HG03095 (cell line): Measurements from ENCODE around the gene UQCRC1.

Experiments
- ATAC-seq: cut with Tn5 transposase; IDR thresholded peaks from one replicate; pipeline ENCODE4 v1.9.1; 2021; ENCODE audit warnings: moderate library complexity; ENCODE audit not compliant: unreplicated experiment

The UQCRC1 gene

DNA sequence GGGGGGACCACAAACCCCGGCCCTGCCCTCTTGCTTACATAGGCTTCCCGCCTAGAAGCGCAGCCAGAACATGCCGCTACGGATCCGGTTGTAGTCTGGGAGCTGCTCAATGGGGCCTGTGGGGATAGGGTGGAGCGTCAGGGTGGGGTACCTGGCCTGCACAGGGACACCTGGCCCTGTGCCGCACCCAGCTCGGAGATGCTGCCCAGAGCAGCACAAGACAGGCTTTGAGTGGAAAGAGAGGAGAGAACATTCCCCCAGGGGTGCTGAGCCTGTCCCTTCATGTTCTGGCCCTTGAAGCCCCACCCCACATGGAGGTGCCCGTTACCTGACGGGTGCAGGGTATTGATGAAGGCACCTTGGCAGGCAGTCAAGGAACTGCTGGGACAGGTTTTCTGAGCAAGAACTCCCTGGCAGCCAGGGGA lies 10.4 kb downstream of the UQCRC1 start:
- ATAC-seq, result no peak

DNA sequence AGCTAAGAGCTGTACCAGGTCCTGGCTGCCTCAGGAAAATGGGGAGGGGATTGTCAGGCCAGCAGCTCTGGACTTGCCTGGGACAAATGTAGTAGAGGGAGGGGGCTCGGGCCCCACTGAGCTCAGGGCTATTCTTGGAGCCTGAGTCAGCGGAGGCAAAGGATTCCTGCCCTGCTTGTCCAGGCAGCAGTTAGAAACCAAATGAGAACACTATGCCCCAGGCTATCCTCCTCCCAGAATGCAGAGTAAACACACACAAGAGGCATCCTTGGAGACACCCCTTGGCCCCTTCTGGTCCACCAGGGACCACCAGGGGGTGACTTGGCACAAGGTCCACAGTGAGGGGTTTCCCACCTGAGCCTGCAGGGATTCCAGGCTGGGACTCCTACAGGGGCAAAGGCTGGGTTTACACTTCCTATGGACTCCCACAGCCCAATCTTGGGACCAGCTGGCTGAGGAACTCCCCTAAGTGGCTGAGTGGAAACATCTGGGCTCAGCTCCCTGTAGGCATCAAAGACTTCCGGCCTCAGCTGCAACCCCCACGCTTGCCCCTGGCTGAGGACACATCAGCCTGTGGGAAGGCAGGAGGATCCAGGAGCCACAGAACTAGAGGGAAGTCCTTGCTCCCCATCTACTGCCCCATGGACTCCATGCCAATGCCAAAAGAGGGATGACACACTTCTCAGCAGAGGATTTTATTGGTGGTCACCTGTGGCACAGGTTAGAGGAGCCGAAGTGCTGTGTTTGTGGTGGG lies 10.9 kb downstream of the UQCRC1 start:
- ATAC-seq, result no peak

DNA sequence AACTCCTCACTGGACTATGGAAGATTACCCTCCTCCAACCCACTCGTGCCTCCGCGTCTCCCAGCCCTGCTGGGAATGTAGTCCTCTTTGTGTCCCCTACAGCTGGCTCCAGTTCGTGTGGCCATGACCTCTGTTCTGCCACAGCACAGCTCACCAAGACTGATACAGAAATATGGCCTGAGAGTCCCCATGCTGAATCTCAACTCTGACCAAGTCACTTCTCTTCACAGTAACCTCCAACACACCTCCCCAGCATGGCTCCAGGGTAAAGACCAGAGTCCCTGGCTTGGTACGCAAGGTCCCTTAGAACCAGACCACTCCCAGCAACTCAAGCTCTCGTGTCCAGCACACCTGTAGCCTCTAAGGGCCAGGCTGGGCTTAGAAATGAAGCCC lies 12.0 kb downstream of the UQCRC1 start:
- no peak for ATAC-seq

DNA sequence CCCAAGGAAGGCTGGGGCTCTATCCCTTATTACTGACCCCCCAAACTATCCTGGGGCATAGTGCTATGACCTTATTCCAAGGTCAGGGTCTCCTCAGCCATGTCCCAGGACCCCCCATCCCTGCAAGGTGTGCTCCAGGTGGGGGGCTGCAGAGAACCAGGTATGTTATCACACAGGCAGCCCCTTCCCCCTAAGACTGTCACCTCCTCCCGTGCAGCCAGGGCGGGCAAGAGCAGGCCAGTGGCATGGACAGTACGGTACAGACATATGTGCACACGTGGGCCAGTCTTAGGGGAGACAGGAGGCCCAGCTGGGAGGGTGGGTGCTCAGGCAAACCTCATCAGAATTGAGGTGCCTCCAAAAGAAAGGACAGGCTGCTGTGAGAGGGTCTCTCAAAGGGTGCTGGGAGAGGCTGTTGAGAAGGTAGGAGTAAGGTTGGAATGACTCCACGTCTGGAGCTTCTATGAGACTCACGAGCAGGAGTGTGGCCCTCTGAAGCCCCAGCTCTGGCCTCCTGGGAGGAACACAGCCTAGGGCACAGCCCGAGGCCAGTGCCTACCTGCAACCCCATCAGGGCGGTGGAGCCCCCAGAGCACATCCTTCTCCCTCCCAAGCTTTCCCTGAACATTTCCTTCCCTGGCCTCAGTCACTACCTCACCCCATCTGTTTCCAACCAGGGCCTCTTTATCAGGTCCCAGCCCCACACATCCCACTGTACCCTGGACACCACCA lies 12.6 kb downstream of the UQCRC1 start:
- ATAC-seq, result no peak

DNA sequence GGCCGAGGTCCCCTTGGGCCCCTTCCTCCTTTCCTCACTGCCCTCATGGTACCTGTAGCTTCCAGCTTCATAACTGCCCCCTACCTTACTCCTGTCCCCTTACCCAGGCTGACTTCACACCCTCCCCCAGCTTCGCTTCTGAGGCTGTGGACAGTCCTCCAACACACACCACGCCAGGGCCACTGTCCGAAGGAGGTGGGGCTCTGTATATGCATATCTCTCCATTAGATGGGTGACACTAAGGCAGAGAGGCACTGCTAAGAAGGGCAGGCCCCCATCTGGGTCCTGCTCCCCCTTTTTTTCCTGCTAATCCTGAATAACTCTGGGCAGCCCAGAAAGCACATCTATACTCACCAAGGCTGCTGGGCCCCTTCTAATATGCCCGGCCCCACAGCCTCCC lies 13.3 kb downstream of the UQCRC1 start:
- no peak for ATAC-seq

DNA sequence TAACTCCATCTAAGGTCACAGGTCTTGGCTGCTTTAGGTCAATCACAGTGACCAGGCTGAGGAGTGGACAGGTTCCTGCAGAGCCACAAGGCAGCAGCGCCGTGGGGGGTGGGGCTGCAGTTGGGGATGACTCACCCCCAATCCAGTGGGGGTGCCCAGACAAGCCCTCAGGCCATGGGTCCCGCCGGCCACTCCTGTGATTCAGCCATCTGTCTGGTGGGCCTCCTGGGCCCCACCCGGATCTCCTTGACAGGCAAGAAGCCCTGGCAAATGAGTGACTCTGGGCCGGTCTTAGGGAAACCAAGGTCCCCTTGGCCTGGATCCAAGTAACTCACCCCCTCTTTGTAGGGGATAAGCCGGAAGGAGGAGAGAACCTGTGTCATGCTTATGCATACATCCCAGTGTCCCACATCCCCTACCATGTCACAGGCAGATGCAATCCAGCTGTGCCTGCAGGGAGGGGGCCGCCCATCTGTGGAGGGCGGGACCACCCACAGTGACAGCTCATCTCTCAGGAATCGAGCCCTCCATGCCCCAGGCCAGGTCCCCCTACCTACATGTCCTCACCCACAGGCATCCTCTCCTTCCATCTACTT lies 13.8 kb downstream of the UQCRC1 start:
- no peak for ATAC-seq

DNA sequence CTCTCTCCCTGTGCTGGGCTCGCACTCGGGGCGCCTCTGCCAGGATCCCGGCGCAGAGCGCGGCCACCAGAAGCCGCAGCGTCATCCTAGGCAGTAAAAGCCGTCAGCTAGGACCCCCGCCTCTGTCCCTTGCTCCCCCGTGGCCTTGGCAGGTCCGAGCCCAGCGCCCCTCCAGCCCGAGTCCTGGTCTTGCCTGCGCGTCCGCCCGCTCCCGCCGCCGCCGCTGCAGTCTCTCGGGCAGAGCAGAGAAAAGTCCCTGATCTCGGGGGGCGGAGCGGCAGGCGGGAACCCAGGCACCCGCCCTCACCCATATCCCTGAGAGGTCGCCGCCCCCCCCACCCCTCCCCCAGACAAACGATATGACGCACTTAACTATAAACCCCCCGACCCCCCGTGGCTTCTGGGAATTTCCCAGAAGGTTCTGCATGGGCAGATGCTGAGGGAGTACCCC lies 14.3 kb downstream of the UQCRC1 start, which contains the start of gene COL7A1:
Gene COL7A1 (minus strand): TSS at position 255 of the 451 bp plus-strand sequence. CDS start 170 bp downstream, at position 85.
- no peak for ATAC-seq

DNA sequence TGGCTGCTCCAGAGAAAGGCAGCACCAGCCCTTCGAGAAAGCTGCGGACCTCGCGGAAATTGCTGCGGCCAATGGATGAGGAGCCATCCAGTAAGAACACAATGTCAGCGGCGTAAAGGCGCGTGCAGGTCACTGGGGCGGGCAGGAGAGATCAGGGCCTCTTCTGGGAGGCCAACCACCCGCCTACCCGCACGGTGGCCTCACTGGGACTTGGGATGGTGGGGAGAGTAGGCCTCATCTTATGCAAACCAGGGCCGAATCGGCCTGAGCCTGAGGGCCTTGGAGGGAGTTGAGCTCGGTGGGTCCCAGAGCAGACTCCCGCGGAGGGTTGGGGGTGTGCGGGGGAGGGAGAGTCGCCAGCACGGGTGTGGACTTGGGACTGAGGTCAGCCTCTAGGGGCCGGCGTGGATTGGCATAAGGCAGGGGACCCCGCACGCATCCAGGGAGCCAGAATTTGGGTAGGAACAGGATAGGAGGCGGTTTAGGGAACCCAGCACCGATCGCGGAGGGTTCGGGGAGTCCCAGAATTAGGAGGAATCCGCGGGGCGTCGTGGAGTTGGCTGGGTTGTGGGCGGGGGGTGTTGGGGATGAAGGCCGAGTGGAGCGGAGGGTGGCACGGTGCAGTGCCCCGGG lies 14.9 kb downstream of the UQCRC1 start:
- no peak for ATAC-seq

DNA sequence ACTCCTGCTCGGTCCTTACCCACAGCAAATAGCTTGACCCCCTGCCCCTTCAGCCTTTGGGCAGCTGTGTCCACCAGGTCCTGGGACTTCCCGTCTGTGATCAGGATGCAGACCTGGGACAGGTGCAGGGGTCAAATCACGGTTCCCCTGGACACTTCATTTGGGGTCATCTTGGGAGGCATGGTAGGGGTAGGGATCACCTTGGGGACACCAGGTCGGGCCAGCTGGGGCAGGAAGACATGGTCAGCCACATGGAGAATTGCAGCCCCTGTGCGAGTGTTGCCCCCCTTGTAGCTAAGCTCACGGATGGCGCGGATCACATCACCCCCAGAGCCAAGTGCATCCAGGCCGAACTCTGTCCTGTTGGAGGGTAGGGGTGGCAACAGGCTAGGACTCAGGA lies 16.1 kb downstream of the UQCRC1 start:
- no peak for ATAC-seq

DNA sequence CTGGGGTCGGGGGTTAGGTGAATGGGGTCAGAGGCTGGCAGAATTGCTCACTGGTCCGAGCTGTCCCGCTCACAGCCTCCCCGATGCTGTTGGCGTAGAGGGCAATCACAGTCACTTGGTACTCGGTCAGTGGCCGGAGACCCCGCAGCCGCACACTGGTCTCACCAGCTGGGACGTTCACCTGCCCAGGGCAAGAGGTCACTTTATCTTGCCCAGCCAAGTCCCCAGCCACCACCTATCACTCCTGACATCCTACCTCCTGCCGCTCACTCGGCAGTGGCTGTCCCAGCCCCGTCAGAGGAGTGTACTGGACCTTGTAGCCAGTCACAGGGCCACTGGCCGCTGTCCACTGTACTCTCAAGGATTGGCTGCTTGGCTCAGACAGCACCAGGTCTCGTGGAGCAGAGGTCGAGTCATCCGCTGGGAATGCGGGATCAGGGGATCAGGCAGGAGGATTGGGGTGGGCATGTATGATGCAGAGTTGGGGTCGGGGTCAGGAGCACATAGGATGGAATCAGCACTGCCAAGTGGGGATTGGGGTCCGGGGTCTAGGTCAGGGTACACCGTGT lies 16.8 kb downstream of the UQCRC1 start:
- ATAC-seq, result no peak

DNA sequence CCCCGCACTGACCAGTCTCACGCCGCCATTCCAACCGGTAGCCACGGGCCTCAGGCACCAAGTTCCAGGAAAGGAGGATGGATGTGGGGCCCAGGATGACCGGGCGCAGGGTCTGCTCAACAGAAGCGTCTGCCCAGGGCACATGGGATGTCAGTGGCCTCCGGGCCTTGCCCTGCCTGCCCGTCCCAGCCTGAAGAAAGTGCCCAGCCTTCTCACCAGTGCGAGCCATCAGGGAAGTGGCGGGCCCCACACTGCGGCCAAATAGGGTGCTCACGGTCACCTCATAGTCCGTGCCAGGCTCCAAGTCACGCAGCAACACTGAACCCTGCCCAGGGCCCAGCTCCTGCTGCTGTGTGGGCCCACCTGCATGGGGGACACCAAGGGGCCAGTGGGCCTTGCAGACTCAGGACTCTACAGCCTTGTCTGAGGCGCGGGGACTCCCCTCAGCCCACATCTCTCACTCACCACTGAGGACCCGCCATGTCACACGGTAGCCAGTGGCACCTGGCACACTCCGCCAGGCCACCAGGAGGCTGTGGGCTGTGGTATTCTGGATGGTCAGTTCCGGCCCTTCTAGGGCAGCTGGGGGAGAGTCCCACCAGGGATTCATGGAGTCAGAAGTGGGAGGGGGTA lies 17.4 kb downstream of the UQCRC1 start:
- ATAC-seq, result no peak

DNA sequence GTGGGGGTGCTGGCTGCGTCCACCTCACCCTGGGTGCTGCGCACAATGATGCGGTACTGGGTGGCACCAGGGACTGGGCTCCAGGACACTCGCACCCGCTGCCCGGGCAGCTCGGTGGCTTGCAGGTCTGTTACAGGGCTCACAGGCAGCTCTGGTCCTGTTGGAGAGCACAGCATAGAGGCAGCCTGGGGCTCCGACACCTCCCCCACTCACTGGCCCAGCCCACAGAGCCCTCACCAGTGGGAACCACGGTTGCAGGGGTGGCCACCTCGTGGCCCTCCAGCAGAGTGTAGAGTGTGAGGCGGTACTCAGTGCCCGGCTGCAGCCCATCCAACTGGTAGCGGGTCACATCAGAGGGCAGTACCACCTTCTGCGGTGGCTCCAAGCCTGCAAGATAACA lies 18.0 kb downstream of the UQCRC1 start:
- ATAC-seq, result no peak

DNA sequence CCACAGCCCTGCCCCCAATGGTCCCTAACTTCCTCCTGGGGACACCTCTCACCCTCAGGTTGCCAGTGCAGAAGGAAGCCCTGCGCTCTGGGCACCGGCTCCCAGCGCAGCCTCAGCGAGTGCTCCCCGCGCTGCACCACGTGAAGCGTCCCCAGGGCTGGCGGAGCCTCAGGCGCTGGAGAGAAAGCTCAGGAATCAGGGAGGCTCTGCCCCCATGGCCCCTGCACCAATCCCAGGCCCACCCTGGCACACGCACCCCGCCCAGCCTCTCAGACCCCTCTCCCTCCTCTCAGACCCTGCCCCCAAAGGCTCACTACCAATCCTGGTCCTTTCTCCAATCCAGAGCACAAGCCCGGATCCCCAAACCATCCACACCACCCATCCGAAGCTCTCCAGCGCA lies 21.2 kb downstream of the UQCRC1 start:
- ATAC-seq, result no peak

DNA sequence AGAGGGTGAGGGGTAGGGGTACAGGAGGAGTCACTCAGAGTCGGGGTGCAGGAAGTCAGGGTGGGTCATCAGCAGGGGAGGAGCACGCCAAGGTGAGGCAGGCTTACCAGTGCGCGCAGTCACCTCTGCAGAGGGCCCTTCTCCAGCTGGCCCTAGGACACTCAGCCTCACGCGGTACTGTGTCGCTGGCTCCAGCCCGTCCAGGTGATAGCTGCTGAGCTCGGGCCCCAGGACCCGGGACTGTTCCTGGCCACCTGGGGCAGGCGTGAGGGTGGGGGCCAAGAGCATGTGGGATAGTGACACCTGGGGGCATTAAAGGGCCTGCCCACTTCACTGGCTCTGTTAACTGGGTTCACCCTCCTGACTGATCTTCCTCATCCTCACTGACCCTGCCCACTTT lies 21.8 kb downstream of the UQCRC1 start:
- ATAC-seq, result no peak

DNA sequence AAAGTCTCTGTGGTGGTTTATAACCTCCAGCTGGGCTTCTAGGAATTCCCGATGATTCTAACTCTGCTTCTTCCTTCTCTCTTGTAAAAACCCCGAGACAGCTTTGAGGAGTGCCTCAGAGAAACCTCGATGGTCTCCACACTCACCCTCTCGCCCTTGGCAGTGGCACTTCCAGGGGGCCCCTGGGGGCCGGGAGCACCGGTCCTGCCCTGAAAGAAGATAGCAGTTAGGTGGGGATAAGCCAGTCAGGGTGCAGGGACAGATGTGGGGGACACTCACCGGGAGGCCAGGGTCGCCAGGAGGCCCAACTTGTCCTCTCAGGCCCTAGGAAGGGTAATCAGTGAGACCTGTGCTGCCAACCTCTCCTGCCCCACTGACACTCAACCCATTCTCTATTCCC lies 24.0 kb downstream of the UQCRC1 start:
- no peak for ATAC-seq

DNA sequence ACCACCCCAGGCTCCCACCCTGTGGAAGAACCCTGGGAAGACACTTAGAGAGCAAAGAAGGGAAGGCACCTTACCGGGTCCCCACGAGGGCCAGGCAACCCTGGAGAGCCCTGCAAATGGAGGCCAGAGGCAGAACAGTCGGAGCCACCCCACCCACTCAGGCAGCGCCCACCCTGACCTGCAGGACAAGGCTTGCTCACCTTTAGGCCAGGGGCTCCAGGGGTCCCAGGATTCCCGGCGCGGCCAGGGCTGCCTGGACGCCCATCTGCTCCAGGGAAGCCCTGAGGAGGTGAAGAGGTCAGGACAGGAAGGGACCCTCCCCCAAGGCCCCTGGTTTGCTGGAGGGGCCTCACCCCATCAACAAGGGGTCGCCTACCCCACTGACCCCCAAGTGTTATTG lies 24.6 kb downstream of the UQCRC1 start:
- ATAC-seq, result no peak

DNA sequence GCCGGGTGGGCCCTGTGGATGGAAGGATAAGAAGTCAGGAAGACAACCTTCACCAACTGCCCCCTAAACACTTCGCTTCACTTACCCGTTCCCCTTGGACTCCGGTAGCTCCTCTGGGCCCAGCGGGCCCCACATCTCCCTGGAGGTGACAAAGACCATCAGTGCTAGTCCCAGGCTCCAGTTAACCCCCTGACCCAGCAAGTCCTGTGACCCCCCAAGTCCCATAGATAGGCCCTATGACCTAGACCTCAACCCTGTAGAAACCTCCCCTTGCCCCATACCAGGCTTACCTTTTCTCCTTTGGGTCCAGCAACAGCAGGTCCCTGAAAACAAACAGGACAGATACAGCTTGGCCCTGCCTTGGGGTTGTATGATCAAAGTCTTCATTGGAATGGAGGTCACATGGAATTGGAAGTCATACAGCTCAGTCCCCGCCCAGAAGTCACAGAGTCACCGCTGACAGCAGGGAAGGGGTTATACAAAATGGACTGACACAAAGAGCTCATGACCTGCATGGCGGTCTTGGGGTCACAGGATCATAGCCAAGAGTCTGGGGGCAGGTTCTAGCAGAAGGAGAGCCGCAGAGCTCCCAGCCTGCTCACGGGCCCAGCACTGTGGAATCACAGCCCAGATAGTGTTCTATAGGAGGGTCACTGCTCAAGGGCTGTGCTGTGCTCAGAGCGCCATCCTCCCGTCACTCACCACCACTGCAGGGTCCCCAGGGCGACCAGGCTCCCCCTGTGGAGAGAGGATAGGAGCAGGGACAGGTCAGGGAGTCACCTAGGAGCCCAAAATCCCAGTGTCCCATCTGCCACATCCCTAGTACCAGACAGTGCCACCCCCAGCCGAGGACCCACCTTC lies 27.6 kb downstream of the UQCRC1 start:
- no peak for ATAC-seq

DNA sequence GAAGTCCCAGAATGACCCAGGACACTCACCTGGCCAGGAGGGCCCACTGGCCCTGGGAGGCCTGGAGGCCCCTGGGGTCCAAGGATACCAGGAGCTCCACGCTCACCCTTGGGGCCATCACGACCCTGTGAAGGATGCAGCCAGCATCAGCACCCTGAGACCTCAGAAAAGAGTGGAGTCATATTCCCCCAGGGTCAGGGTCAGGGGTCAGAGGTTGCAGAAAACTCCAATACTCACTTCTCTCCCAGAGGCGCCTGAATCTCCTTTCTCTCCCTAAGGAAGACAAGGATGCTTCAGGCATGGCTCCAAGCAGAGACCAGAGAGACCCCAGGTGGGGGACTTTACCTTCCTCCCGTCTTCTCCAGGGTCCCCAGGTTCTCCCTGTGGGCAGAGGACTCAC lies 32.8 kb downstream of the UQCRC1 start:
- no peak for ATAC-seq

DNA sequence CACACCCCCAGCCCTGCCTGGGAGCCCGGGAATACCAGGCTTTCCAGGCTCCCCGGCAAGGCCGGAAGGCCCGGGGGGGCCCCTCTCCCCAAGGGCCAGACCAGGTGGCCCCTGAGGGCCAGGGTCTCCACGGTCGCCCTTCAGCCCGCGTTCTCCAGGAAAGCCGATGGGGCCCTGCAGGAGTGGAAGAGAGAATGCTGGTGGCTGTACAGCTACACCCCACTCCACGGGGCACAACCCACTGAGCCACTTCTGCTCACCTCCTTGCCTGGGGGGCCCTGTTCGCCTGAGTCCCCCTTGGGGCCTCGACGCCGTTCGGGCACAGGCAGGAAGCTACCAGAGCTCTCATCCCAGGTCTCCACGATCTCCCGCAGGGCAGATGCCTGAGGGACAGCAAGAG lies 34.1 kb downstream of the UQCRC1 start:
- ATAC-seq, result no peak
